Stimulated activated CD8-positive, alpha-beta memory T cell treated with anti-CD3 and anti-CD28 coated beads, Interleukin-12 subunit alpha, Interleukin-12 subunit beta, amount 100 ng/mL, for 4 hours (primary cell): ENCODE measurements around the gene TMC1.

Experiments used
- DNase-seq: peaks from one replicate; pipeline ENCODE4 v3.0.0-alpha.2; 2020; ENCODE audit warnings: low read depth

TMC1 gene

GRCh38 chr9:72614067-72614466, 92.7 kb downstream of the TMC1 start:
- DNase-seq, result no peak

- DNase-seq, result no peak
Measured at GRCh38 chr9:72615931-72616330, 94.5 kb downstream of the TMC1 start.

GRCh38 chr9:72618811-72619210, 97.4 kb downstream of the TMC1 start:
- DNase-seq, result no peak

- DNase-seq, result no peak
Measured at GRCh38 chr9:72622186-72622585, 100.8 kb downstream of the TMC1 start.

- no peak for DNase-seq
Measured at GRCh38 chr9:72623156-72623555, 101.7 kb downstream of the TMC1 start.

- DNase-seq, result no peak
Measured at GRCh38 chr9:72627147-72627546, 105.7 kb downstream of the TMC1 start.

GRCh38 chr9:72627956-72628540, 106.6 kb downstream of the TMC1 start:
- DNase-seq, result no peak

GRCh38 chr9:72633966-72634365, 112.6 kb downstream of the TMC1 start:
- no peak for DNase-seq

- DNase-seq, result no peak
Measured at GRCh38 chr9:72635197-72635596, 113.8 kb downstream of the TMC1 start.

- no peak for DNase-seq
Measured at GRCh38 chr9:72636621-72637020, 115.2 kb downstream of the TMC1 start.

GRCh38 chr9:72643651-72644050, 122.2 kb downstream of the TMC1 start:
- DNase-seq, result no peak

- DNase-seq, result no peak
Measured at GRCh38 chr9:72646061-72646460, 124.7 kb downstream of the TMC1 start.

- no peak for DNase-seq
Measured at GRCh38 chr9:72648324-72649126, 127.1 kb downstream of the TMC1 start.

- DNase-seq, result no peak
Measured at GRCh38 chr9:72649127-72649442, 127.7 kb downstream of the TMC1 start.

GRCh38 chr9:72650206-72650605, 128.8 kb downstream of the TMC1 start:
- no peak for DNase-seq

GRCh38 chr9:72656021-72656420, 134.6 kb downstream of the TMC1 start:
- DNase-seq, result no peak

- no peak for DNase-seq
Measured at GRCh38 chr9:72657023-72657422, 135.6 kb downstream of the TMC1 start.

- no peak for DNase-seq
Measured at GRCh38 chr9:72658703-72659102, 137.3 kb downstream of the TMC1 start.

GRCh38 chr9:72661401-72662135, 140.2 kb downstream of the TMC1 start:
- DNase-seq, result no peak

GRCh38 chr9:72665421-72665820, 144.0 kb downstream of the TMC1 start:
- no peak for DNase-seq

- no peak for DNase-seq
Measured at GRCh38 chr9:72667181-72667580, 145.8 kb downstream of the TMC1 start.

GRCh38 chr9:72674961-72675360, 153.6 kb downstream of the TMC1 start:
- no peak for DNase-seq

- no peak for DNase-seq
Measured at GRCh38 chr9:72675586-72675985, 154.2 kb downstream of the TMC1 start.
